Measurements from ENCODE around the gene CHD5. TPM values are rescaled to one million over a fixed set of nuclear protein-coding genes. Genes with fewer than 3 reads are reported as not detected.

CHD5 gene
- total RNA-seq, 1 experiment from 2014 or later: 2.4 TPM

DNA sequence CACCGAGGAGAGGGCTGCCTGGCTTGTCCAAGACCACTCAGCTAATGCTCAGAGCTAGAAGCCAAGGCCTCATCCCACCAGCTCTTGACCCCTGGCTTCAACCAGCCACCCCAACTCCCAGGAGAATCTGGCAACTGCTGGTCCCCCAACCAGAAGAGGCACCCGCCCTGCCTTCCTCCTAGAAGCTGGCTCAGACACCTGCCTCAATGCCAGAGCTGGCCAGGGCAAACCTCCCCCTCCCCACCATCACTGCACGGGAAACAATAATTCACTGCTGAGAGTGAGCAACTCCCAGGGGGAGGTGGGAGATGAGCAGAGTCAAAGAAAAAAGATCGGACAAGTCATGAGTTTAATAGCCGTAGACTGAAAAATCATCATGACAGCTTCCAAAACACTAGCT, 3.3 kb downstream of the CHD5 start (continued):
- TF ChIP-seq, protein P1, sequence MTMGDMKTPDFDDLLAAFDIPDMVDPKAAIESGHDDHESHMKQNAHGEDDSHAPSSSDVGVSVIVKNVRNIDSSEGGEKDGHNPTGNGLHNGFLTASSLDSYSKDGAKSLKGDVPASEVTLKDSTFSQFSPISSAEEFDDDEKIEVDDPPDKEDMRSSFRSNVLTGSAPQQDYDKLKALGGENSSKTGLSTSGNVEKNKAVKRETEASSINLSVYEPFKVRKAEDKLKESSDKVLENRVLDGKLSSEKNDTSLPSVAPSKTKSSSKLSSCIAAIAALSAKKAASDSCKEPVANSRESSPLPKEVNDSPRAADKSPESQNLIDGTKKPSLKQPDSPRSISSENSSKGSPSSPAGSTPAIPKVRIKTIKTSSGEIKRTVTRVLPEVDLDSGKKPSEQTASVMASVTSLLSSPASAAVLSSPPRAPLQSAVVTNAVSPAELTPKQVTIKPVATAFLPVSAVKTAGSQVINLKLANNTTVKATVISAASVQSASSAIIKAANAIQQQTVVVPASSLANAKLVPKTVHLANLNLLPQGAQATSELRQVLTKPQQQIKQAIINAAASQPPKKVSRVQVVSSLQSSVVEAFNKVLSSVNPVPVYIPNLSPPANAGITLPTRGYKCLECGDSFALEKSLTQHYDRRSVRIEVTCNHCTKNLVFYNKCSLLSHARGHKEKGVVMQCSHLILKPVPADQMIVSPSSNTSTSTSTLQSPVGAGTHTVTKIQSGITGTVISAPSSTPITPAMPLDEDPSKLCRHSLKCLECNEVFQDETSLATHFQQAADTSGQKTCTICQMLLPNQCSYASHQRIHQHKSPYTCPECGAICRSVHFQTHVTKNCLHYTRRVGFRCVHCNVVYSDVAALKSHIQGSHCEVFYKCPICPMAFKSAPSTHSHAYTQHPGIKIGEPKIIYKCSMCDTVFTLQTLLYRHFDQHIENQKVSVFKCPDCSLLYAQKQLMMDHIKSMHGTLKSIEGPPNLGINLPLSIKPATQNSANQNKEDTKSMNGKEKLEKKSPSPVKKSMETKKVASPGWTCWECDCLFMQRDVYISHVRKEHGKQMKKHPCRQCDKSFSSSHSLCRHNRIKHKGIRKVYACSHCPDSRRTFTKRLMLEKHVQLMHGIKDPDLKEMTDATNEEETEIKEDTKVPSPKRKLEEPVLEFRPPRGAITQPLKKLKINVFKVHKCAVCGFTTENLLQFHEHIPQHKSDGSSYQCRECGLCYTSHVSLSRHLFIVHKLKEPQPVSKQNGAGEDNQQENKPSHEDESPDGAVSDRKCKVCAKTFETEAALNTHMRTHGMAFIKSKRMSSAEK (CRISPR knock-in tag; IDR thresholded peaks at IDR 0.05; ENCODE audit: borderline replicate concordance): no peak

DNA sequence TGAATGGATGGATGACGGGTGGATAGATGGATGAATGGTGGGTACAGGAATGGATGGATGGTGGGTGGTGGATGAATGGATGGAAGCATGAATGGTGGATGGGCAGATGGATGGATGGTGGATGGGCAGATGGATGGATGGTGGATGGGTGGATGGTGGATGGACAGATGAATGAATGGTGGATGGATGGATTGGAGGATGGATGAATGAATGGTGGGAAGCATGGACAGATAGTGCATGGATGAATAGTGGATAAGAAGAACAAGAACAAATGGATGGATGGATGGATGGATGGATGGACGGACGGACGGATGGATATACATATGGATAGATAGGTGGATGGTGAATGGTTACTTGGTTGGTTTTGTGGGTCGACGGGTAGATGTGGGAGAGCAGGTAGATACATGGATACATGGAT, 4.7 kb downstream of the CHD5 start:
- Mint-ChIP-seq H3K4me1 (peaks cover 3% of the 10 kb centered on the region), H3K27ac (no peak overlapping the region), H3K36me3 (no peaks in the 10 kb centered on the region), H3K27me3 (ENCODE audit: low read depth) (peaks cover 31% of the 10 kb centered on the region), H3K9me3 (no peaks in the 10 kb centered on the region), H3K4me3 (no peak overlapping the region)
- DNase-seq (ENCODE audit: low spot score): no peak
- TF ChIP-seq NR1H2 (CRISPR knock-in tag; IDR thresholded peaks at IDR 0.05): no peak
- no peak for TF ChIP-seq CREB1 (CRISPR knock-in tag; IDR thresholded peaks at IDR 0.05)
- TF ChIP-seq, protein P2, sequence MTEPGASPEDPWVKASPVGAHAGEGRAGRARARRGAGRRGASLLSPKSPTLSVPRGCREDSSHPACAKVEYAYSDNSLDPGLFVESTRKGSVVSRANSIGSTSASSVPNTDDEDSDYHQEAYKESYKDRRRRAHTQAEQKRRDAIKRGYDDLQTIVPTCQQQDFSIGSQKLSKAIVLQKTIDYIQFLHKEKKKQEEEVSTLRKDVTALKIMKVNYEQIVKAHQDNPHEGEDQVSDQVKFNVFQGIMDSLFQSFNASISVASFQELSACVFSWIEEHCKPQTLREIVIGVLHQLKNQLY (CRISPR knock-in tag; IDR thresholded peaks at IDR 0.05): no peak
- TF ChIP-seq, protein P3, sequence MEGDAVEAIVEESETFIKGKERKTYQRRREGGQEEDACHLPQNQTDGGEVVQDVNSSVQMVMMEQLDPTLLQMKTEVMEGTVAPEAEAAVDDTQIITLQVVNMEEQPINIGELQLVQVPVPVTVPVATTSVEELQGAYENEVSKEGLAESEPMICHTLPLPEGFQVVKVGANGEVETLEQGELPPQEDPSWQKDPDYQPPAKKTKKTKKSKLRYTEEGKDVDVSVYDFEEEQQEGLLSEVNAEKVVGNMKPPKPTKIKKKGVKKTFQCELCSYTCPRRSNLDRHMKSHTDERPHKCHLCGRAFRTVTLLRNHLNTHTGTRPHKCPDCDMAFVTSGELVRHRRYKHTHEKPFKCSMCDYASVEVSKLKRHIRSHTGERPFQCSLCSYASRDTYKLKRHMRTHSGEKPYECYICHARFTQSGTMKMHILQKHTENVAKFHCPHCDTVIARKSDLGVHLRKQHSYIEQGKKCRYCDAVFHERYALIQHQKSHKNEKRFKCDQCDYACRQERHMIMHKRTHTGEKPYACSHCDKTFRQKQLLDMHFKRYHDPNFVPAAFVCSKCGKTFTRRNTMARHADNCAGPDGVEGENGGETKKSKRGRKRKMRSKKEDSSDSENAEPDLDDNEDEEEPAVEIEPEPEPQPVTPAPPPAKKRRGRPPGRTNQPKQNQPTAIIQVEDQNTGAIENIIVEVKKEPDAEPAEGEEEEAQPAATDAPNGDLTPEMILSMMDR (IDR thresholded peaks at IDR 0.05): no peak
- no peak for TF ChIP-seq TCF7 (CRISPR knock-in tag; IDR thresholded peaks at IDR 0.05; ENCODE audit: low read depth)
- TF ChIP-seq, protein P4, sequence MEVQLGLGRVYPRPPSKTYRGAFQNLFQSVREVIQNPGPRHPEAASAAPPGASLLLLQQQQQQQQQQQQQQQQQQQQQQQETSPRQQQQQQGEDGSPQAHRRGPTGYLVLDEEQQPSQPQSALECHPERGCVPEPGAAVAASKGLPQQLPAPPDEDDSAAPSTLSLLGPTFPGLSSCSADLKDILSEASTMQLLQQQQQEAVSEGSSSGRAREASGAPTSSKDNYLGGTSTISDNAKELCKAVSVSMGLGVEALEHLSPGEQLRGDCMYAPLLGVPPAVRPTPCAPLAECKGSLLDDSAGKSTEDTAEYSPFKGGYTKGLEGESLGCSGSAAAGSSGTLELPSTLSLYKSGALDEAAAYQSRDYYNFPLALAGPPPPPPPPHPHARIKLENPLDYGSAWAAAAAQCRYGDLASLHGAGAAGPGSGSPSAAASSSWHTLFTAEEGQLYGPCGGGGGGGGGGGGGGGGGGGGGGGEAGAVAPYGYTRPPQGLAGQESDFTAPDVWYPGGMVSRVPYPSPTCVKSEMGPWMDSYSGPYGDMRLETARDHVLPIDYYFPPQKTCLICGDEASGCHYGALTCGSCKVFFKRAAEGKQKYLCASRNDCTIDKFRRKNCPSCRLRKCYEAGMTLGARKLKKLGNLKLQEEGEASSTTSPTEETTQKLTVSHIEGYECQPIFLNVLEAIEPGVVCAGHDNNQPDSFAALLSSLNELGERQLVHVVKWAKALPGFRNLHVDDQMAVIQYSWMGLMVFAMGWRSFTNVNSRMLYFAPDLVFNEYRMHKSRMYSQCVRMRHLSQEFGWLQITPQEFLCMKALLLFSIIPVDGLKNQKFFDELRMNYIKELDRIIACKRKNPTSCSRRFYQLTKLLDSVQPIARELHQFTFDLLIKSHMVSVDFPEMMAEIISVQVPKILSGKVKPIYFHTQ (CRISPR knock-in tag; IDR thresholded peaks at IDR 0.05): no peak
- TF ChIP-seq, protein P5, sequence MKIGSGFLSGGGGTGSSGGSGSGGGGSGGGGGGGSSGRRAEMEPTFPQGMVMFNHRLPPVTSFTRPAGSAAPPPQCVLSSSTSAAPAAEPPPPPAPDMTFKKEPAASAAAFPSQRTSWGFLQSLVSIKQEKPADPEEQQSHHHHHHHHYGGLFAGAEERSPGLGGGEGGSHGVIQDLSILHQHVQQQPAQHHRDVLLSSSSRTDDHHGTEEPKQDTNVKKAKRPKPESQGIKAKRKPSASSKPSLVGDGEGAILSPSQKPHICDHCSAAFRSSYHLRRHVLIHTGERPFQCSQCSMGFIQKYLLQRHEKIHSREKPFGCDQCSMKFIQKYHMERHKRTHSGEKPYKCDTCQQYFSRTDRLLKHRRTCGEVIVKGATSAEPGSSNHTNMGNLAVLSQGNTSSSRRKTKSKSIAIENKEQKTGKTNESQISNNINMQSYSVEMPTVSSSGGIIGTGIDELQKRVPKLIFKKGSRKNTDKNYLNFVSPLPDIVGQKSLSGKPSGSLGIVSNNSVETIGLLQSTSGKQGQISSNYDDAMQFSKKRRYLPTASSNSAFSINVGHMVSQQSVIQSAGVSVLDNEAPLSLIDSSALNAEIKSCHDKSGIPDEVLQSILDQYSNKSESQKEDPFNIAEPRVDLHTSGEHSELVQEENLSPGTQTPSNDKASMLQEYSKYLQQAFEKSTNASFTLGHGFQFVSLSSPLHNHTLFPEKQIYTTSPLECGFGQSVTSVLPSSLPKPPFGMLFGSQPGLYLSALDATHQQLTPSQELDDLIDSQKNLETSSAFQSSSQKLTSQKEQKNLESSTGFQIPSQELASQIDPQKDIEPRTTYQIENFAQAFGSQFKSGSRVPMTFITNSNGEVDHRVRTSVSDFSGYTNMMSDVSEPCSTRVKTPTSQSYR (CRISPR knock-in tag; IDR thresholded peaks at IDR 0.05): no peak
- TF ChIP-seq ZNF396 (CRISPR knock-in tag; IDR thresholded peaks at IDR 0.05; ENCODE audit: borderline replicate concordance): no peak
- no peak for TF ChIP-seq FOXK1 (CRISPR knock-in tag; IDR thresholded peaks at IDR 0.05)
- TF ChIP-seq, protein P6, sequence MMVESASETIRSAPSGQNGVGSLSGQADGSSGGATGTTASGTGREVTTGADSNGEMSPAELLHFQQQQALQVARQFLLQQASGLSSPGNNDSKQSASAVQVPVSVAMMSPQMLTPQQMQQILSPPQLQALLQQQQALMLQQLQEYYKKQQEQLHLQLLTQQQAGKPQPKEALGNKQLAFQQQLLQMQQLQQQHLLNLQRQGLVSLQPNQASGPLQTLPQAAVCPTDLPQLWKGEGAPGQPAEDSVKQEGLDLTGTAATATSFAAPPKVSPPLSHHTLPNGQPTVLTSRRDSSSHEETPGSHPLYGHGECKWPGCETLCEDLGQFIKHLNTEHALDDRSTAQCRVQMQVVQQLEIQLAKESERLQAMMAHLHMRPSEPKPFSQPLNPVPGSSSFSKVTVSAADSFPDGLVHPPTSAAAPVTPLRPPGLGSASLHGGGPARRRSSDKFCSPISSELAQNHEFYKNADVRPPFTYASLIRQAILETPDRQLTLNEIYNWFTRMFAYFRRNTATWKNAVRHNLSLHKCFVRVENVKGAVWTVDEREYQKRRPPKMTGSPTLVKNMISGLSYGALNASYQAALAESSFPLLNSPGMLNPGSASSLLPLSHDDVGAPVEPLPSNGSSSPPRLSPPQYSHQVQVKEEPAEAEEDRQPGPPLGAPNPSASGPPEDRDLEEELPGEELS (CRISPR knock-in tag; IDR thresholded peaks at IDR 0.05): no peak
- TF ChIP-seq HMGA2 (CRISPR knock-in tag; IDR thresholded peaks at IDR 0.05): no peak
- no peak for TF ChIP-seq JAZF1 (CRISPR knock-in tag; IDR thresholded peaks at IDR 0.05)
- no peak for TF ChIP-seq EMX1 (CRISPR knock-in tag; IDR thresholded peaks at IDR 0.05)
- TF ChIP-seq ZNF416 (CRISPR knock-in tag; IDR thresholded peaks at IDR 0.05): no peak
- CTCF ChIA-PET: no interaction called here
- no peak for ATAC-seq
- POLR2A ChIA-PET: no interaction called here
